ENCODE results near the gene UTF1. TPM values are rescaled to one million over a fixed set of nuclear protein-coding genes. Genes with fewer than 3 reads are reported as not detected.

The UTF1 gene, protein sequence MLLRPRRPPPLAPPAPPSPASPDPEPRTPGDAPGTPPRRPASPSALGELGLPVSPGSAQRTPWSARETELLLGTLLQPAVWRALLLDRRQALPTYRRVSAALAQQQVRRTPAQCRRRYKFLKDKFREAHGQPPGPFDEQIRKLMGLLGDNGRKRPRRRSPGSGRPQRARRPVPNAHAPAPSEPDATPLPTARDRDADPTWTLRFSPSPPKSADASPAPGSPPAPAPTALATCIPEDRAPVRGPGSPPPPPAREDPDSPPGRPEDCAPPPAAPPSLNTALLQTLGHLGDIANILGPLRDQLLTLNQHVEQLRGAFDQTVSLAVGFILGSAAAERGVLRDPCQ
- total RNA-seq, result not detected

DNA sequence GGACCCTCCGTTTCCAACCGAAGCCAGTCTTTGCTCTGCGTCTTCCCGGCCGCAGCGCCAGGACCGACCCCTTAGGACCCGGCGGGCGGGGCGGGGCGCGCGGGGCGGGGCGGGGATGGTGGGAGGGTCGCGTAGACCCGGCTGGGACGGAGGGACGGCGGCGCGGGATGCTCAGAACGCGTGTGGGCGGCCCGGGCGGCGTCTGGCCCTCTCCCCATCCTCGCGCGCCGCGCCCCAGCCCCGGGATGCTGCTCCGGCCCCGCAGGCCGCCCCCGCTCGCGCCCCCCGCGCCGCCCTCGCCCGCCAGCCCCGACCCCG lies at the start of gene UTF1:
Gene UTF1, plus strand, starts transcription at position 174 of the 318 bp plus-strand sequence. Its CDS starts 72 bp downstream, at position 246.
- no peak for DNase-seq (ENCODE audit: low spot score)

DNA sequence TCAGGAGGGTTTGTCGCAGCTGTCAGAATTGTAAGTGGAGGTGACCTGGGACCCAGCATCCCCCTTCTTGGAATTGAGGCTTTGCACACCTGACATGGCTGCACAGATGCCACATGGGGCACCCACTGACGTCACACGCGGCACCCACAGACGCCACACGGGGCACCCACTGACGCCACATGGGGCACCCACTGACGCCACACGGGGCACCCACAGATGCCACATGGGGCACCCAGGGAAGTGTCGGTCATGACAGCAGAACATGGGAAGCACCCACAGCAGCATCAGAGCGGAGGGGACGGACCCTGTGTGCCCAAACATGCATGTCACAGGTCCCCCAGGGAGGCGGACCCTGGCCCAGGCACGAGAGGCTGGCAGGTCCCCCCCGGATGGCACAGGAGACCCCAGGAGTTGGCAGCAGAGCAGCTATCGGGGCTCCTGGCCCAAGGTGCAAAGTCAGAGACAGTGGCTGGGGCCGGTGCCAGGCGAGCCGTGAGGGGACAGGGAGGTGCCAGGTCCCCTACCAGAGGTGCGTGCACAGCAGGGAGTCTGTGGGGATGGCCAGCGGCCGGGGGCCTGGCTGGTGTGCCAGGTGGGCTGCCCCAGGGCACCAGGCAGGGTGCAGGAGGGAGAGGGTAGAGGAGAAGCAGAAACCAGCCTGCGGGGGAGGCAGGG lies 48.9 kb upstream of the UTF1 start:
- DNase-seq (ENCODE audit: low spot score), result no peak

GRCh38 chr10:133182190-133182589 lies 47.8 kb upstream of the UTF1 start:
- DNase-seq (ENCODE audit: low spot score), result no peak

DNA sequence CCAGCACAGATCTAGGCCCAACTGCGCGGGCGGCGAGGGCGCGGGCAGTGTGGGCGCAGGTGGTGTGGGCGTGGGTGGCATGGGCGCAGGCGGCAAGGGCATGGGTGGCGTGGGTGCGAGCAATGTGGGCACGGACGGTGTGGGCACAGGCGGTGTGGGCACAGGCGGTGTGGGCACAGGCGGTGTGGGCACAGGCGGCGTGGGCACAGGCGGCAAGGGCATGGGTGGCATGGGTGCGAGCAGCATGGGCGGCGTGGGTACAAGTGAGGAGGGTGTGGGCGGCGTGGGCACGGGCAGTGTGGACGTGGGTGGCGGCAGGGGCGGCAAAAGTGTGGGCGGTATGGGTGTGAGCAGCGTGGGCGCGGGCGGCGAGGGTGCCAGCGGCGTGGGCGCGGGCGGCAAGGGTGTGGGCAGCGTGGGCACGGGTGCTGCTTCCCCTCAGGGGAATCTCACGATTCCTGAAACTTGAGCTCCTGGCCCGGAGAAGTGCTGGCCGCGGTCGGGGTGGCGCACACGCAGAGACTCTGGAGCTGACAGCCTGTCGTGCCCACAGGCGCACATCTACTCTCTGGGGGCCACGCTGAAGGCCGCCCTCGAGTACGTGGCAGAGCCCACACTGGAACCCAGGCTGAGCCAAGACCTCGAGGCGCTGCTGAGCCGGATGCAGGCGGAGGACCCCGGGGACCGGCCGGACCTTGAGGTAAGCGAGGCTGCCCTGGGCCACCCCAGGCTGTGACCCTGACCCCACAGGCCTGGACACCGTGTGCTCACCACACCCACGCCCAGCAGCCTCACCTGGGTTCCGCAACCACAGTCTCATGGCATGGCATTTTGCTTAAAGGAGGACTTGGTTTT lies 47.0 kb upstream of the UTF1 start:
- DNase-seq (ENCODE audit: low spot score), result no peak

DNA sequence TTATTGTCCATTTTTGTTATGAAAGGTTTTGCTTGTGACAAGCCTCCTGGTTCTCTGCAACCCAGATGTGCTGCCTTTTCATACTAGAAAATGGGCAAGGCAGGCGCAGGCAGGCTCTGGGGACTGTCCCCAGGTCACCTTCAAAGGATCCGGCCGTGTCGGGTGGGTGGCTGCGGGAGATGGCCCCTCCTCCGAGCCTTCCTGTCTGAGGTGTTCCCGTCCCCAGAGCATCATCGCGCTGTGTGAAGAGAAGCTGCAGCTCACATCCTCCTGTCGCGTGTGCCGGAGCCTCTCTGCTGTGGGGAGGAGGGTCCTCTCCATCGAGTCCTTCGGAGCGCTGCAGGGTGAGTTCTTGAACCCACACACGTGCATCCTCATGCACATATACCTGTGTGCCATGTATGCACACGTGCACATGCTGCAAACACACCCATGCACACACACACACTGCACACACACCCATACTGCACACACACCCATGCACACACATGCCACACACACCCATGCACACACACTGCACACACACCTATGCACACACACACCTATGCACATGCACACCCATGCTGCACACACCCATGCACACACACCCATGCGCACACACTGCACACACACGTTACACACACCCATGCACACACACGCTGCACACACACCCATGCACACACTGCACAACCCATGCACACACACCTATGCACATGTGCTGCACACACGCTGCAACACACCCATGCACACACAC lies 46.2 kb upstream of the UTF1 start:
- no peak for DNase-seq (ENCODE audit: low spot score)

DNA sequence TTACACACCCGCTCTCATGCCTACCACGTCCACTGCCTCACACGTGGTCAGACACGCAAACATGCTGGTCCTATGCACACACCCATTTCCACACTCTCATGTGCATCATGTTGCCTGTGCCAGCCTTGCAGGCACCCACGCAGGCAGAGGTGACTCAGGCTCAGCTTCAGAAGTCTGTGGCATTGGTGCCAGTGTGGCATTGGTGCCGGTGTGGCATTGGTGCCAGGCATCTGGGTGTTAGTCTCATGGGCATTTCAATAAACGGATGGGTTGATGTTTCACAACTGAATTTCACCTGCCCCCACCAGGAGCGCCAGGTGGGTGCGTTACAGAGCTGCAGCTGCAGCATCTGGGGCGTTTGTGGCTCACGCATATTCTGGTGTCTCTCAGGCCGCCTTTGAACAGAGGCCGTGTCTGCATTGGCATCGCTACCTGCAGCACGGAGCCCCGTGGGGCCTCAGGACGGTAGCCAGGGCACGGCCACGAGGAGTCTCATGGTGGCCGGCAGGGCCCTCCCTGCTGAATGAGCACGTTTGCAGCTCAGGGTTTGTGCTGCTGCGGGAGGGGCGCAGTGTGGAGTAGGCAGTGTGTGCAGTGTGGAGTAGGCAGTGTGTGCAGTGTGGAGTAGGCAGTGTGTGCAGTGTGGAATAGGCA lies 45.3 kb upstream of the UTF1 start:
- DNase-seq (ENCODE audit: low spot score), result no peak

- DNase-seq (ENCODE audit: low spot score), result no peak
These were observed 44.6 kb upstream of the UTF1 start for GRCh38 chr10:133185421-133185820.

DNA sequence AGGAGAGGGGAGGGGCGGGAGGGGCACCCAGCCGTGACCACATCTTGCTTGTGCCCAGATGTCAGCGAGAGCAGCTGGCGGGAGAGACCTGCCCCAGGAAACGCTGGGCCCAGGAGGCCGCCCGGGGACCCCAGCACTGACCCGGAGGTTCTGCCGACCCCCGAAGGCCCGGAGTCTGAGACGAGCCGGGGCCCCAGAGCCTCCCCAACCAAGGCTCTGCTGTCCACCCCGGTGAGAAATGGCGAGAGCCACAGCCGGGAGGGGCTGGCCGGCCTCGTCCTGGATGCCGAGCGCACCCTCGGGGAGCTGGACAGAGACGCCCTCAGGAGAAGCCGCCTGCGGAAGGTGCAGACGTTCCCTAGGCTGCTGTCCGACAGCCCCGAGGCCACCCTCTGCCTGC lies 44.1 kb upstream of the UTF1 start:
- no peak for DNase-seq (ENCODE audit: low spot score)

- DNase-seq (ENCODE audit: low spot score), result no peak
These were observed 43.5 kb upstream of the UTF1 start for GRCh38 chr10:133186416-133187090.

DNA sequence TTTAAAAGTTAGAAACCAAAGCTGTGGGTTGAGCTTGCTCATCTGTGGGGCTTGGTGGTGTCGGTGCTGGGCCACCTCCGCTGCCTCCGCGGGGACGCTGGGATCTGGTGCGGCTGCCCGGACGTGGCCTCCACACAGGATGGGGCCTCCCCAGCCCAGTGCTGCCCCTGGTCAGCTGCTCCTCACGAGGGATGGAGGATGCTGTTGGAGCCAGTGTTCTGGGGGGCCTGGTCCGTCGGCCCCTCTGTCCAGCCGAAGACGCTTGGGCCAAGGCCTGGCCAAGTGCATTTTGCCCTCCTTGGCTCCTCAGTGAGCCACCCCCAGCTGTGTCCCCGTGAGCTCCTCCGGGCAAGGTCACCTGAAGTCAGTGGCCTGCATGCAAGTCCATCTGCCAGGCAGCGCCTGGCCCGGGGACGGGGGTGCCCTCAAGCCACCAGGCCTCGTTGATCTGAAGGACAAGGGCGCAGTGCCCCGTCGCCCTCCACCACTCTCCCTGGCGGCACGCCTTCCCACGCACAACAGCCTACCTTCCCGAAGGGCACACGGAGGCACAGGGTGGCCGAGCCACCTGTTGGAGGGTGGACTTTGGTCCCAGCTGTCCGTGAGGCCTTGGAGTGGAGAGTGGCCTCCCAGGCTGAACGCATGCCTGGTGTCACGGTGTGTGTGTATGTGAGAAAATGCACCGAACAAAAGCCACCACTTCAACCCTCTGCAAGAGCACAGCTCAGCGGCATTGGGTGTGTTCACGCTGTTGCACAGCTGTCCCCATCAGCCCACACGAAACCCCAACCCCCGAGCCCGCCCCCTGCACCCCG lies 42.7 kb upstream of the UTF1 start:
- no peak for DNase-seq (ENCODE audit: low spot score)

DNA sequence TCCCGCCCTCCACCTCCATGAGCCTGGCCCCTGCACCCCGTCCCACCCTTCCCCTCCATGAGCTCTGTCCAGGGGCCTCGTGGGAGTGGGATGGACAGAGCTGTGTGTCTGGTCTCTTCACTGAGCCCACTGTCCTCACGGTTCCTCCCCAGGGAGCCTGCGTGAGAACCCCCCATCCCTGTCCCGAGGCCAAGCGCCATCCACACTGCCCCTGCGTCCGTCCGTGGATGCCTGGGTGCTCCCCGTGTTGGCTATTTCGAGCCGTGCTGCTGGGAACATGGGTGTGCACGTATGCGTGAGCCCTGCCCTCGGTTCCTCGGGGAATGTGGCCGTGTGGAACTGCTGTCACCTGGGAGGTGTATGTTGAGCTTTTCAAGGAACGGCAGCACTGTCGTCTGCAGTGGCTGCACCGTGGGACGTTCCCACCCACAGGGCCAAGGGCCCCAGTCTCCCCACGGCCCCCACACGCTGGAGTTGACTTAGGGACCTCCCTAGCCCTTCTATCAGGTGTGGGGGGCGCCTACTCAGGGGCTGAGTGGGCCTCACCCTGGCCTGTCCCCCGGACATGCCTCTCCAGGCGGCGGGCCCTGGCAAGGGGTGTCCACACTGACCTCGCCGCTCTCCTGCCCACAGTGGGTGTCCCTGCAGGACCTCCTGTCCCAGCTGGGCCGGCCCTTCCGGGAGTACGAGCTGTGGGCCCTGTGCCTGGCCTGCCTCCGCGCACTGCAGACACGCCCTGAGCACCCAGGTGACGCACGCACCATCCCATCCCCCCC lies 41.9 kb upstream of the UTF1 start:
- DNase-seq (ENCODE audit: low spot score), result no peak

- no peak for DNase-seq (ENCODE audit: low spot score)
These were observed 40.8 kb upstream of the UTF1 start for GRCh38 chr10:133189256-133189655.

GRCh38 chr10:133189726-133190125 lies 40.3 kb upstream of the UTF1 start:
- no peak for DNase-seq (ENCODE audit: low spot score)

DNA sequence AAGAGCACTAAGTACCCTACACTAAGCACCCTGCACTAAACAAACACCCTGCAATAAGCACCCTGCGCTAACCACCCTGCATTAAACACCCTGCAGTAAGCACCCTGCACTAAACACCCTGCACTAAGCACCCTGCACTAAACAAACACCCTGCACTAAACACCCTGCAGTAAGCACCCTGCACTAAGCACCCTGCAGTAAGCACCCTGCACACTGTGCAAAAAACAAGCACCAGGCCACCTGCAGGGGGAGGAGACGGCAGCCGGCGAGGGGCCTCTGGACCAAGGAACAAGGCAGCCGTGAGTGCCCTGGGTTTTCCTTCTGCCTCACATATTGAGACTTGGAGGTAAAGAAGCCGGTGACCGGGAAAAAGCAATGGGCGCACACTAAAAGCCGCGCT lies 39.8 kb upstream of the UTF1 start:
- no peak for DNase-seq (ENCODE audit: low spot score)

DNA sequence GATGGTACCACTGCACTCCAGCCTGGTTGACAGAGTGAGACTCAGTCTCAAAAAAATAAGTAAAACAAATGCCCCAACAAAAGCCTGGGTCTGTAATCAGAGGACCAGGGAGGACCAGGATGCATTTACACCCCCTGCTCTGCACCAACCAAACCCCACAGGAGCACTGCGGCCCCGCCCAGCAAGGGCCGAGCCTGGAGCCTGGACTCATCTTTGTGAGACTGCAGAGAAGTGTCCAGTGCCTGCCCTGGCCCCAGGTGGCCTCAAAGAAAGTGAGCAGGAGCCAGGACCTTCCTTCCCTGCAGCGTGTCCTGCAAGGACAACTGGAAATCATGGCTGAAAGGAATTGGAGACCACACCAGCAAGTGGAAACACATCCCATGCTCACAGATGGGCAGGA lies 38.4 kb upstream of the UTF1 start:
- DNase-seq (ENCODE audit: low spot score), result no peak

GRCh38 chr10:133194151-133194550 lies 35.9 kb upstream of the UTF1 start:
- DNase-seq (ENCODE audit: low spot score), result no peak

DNA sequence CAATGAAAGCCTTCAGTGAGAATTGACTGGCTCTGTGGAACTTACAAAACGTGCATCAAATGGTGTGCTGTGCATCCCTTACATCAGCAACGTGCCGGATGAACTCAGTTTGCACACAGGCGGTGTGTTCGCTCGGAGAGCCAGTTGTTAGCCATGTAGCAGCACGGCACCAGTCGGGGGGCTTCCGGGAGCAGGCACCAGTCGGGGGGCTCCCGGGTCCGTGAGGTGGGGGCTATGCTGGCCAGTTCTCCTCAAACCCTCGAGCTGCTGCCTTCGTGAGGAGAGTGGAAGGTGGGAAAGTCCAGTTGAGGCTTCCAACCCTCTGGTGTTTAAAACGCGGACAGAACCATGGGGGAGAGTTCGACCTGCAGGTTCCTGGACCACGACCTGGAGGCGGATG lies 34.9 kb upstream of the UTF1 start:
- no peak for DNase-seq (ENCODE audit: low spot score)

DNA sequence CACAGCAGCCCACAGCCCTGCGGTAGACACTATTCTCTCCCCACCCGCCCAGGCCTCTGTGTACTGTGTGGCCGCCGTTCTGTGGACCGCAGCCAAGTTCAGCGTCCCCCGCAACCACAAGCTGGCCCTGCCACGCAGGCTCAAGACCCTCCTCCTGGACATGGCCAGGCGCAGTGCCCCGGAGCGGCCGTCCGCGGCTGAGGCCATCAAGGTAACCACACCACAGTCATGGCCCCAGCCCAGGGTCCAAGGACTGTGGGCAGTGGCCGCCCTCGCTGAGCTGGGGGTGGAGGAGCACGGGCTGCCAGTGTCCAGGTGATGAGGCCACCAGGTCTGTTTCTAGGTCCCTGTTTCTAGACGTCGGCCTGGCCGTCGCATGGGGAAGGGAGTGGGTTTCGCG lies 34.4 kb upstream of the UTF1 start:
- no peak for DNase-seq (ENCODE audit: low spot score)

- no peak for DNase-seq (ENCODE audit: low spot score)
These were observed 33.6 kb upstream of the UTF1 start for GRCh38 chr10:133196221-133196915.

Measured in ureter (tissue), 1 donor.